ENCODE measurements around the gene NFAT5. TPM values are rescaled to one million over a fixed set of nuclear protein-coding genes. Genes with fewer than 3 reads are reported as not detected.

Gene NFAT5
- total and polyA plus RNA-seq, 9 of the 15 experiments (the other 6 are each of a cell fraction or from before 2014, with no cell fraction given), result 0.78 to 20.5 (median 12.4) TPM

- no peak overlapping the region for H3K4me3 ChIP-seq
- peaks cover 8% of the 10 kb centered on the region; the same call in 2 of the 3 replicates for H3K36me3 ChIP-seq (ENCODE audit: control insufficient read depth, insufficient read depth, low read length)
- ChIA-PET POLR2A (interaction anchor here (0.6 to 1.5 kb wide), 4 partner anchors 8 to 24 kb away, joined by 3 to 6 read pairs (median 4); no protein-coding TSS in a partner anchor), CTCF (ENCODE audit: low intra/inter-chr PET ratio) (no interaction called here)
- H2AFZ ChIP-seq (ENCODE audit: low read depth, low read length), result no peak overlapping the region
- H3K9me3 ChIP-seq (replicated peaks; ENCODE audit: control insufficient read depth, insufficient read depth, low read depth, low read length), result no peaks in the 10 kb centered on the region
- intact Hi-C loops (cut with micrococcal nuclease) (no loop called here), in situ Hi-C loops (cut with MboI) (no loop called here)
- H3K9ac ChIP-seq (ENCODE audit: insufficient read depth in 1 of 2, low read depth in 2 of 2, low read length in 2 of 2), result no peak overlapping the region
- DNase-seq (ENCODE audit: extremely low read depth in 1 of 4, low spot score in 3 of 4) (peak in 3 of 4 experiments; percentile 23 to 52 (median 32)), FAIRE-seq (no peak), ATAC-seq (peak; percentile 78)
- H3K27ac ChIP-seq (ENCODE audit: extremely low read depth, low read depth, low read length), result peak overlapping the region; percentile 10; the same call in 1 of the 3 replicates
- H3K4me1 ChIP-seq (replicated peaks in 1 of 2; ENCODE audit: control insufficient read depth in 2 of 2, insufficient read depth in 2 of 2, low read length in 2 of 2), result peaks cover 4 to 9% of the 10 kb centered on the region in 2 experiments; a peak in 3 of 5 replicates
- H4K20me1 ChIP-seq (replicated peaks; ENCODE audit: control insufficient read depth, insufficient read depth, low read length), result no peaks in the 10 kb centered on the region; the same call in 1 of the 2 replicates
- no peak overlapping the region; the same call in 1 of the 2 replicates for H3K4me2 ChIP-seq (ENCODE audit: insufficient read depth, low read length)
- H3K79me2 ChIP-seq (ENCODE audit: control insufficient read depth, insufficient read depth, low read length), result peaks cover 57% of the 10 kb centered on the region
- no peaks in the 10 kb centered on the region for H3K9me1 ChIP-seq (ENCODE audit: control insufficient read depth, insufficient read depth, low read length)
- BruUV-seq (replicated peaks), result no TSS peak
- no peaks in the 10 kb centered on the region for H3K27me3 ChIP-seq (ENCODE audit: control insufficient read depth in 2 of 2, insufficient read depth in 2 of 2, low read length in 2 of 2)
- TF ChIP-seq TAF9B (IDR thresholded peaks at IDR 0.05; ENCODE audit: partially characterized antibody) (peak; percentile 79), NFE2 (IDR thresholded peaks at IDR 0.05; ENCODE audit: low read depth) (peak; percentile 23; the same call in 1 of the 2 replicates), SIRT6 (IDR thresholded peaks at IDR 0.05; ENCODE audit: low read depth, low read length) (no peak), ZNF584 (CRISPR knock-in tag; IDR thresholded peaks at IDR 0.05; ENCODE audit: low read depth) (no peak), BCL6 (CRISPR knock-in tag; IDR thresholded peaks at IDR 0.05) (no peak), ZNF586 (CRISPR knock-in tag; conservative IDR thresholded peaks at IDR 0.05) (no peak), DEAF1 (CRISPR knock-in tag; IDR thresholded peaks at IDR 0.05) (no peak), CHAMP1 (IDR thresholded peaks at IDR 0.05) (peak; percentile 41; the same call in 1 of the 2 replicates), CBFA2T3 (IDR thresholded peaks at IDR 0.05) (peak; percentile 45; the same call in 1 of the 2 replicates), ETV6 (IDR thresholded peaks at IDR 0.05; ENCODE audit: borderline replicate concordance in 1 of 2, low read depth in 2 of 2, low read length in 1 of 2) (no peak), ETV6 (CRISPR knock-in tag; IDR thresholded peaks at IDR 0.05; ENCODE audit: borderline replicate concordance) (no peak), STAT5A (IDR thresholded peaks at IDR 0.05; ENCODE audit: borderline replicate concordance, low read length) (peak; percentile 59), GABPA (tag; conservative IDR thresholded peaks at IDR 0.05; ENCODE audit: low read depth) (peak; percentile 50; the same call in 1 of the 2 replicates), LEF1 (IDR thresholded peaks at IDR 0.05) (peak; percentile 43; the same call in 1 of the 2 replicates)
Measured at GRCh38 chr16:69619514-69619913, 53.7 kb downstream of the NFAT5 start.

Data from K562 (cell line).